H9 (cell line): ENCODE data around the gene P2RX5. TPM values are rescaled to one million over a fixed set of nuclear protein-coding genes. Genes with fewer than 3 reads are reported as not detected.

Source experiments
- DNase-seq: peaks from one replicate; pipeline ENCODE4 v3.0.0-alpha.2; 2017
- H2AFZ ChIP-seq: one replicate; pipeline ENCODE4 v1.6.1; 2013; ENCODE audit warnings: mild to moderate bottlenecking, low read length, control low read depth, moderate library complexity
- H2AK5ac ChIP-seq: 2 replicates; pipeline ENCODE4 v1.6.1; 2013; ENCODE audit warnings: low read length, control low read depth, mixed read lengths; ENCODE audit not compliant: insufficient read length
- H2BK120ac ChIP-seq: one replicate; pipeline ENCODE4 v1.6.1; 2013; ENCODE audit warnings: low read depth, mild to moderate bottlenecking, low read length, control low read depth, inconsistent platforms; ENCODE audit not compliant: poor library complexity, severe bottlenecking
- H2BK12ac ChIP-seq: 2 replicates; pipeline ENCODE4 v1.6.1; 2013; ENCODE audit warnings: low read length, control low read depth, mixed read lengths, low read depth; ENCODE audit not compliant: insufficient read length
- H2BK15ac ChIP-seq: 2 replicates; pipeline ENCODE4 v1.6.1; 2013; ENCODE audit warnings: low read depth, low read length, control low read depth
- H2BK20ac ChIP-seq: one replicate; pipeline ENCODE4 v1.6.1; 2013; ENCODE audit warnings: low read depth, mild to moderate bottlenecking, low read length, control low read depth, inconsistent platforms; ENCODE audit not compliant: poor library complexity, severe bottlenecking
- H2BK5ac ChIP-seq: 2 replicates; pipeline ENCODE4 v1.6.1; 2013; ENCODE audit warnings: low read length, control low read depth, mixed read lengths; ENCODE audit not compliant: insufficient read length
- H3K14ac ChIP-seq: 2 replicates; pipeline ENCODE4 v1.6.1; 2013; ENCODE audit warnings: low read length, control low read depth; ENCODE audit not compliant: insufficient read depth
- H3K18ac ChIP-seq: 2 replicates; pipeline ENCODE4 v1.6.1; 2013; ENCODE audit warnings: low read depth, mild to moderate bottlenecking, mixed read lengths, low read length, control low read depth; ENCODE audit not compliant: insufficient read length
- H3K23ac ChIP-seq: 2 replicates; pipeline ENCODE4 v1.6.1; 2013; ENCODE audit warnings: low read length, control low read depth, mixed read lengths, low read depth; ENCODE audit not compliant: insufficient read length
- H3K23me2 ChIP-seq: 2 replicates; pipeline ENCODE4 v1.6.1; 2013; ENCODE audit warnings: low read depth, mild to moderate bottlenecking, mixed read lengths, low read length, control low read depth; ENCODE audit not compliant: insufficient read length, poor library complexity, severe bottlenecking
- H3K27ac ChIP-seq: 2 replicates; pipeline ENCODE4 v1.5.1; 2013; ENCODE audit warnings: low read length, control low read depth, mixed read lengths, low read depth; ENCODE audit not compliant: insufficient read length
- H3K27me3 ChIP-seq: 2 replicates; pipeline ENCODE4 v1.6.1; 2013; ENCODE audit warnings: low read length, control low read depth, inconsistent platforms; ENCODE audit not compliant: insufficient read depth
- H3K4ac ChIP-seq: 2 replicates; pipeline ENCODE4 v1.6.1; 2013; ENCODE audit warnings: low read depth, mild to moderate bottlenecking, control low read depth, inconsistent platforms, low read length, moderate library complexity
- H3K4me1 ChIP-seq: 2 replicates; pipeline ENCODE4 v1.6.1; 2013; ENCODE audit warnings: low read length, control low read depth, inconsistent platforms; ENCODE audit not compliant: insufficient read depth
- H3K4me2 ChIP-seq: 2 replicates; pipeline ENCODE4 v1.6.1; 2013; ENCODE audit warnings: low read length, control low read depth, mixed read lengths; ENCODE audit not compliant: insufficient read length, insufficient read depth
- H3K56ac ChIP-seq: 2 replicates; pipeline ENCODE4 v1.6.1; 2013; ENCODE audit warnings: low read depth, mild to moderate bottlenecking, mixed read lengths, low read length, control low read depth; ENCODE audit not compliant: insufficient read length
- H3K79me1 ChIP-seq: 2 replicates; pipeline ENCODE4 v1.6.1; 2013; ENCODE audit warnings: low read depth, mild to moderate bottlenecking, moderate library complexity, low read length, control low read depth, inconsistent platforms; ENCODE audit not compliant: insufficient read depth, poor library complexity, severe bottlenecking
- H3K79me2 ChIP-seq: 2 replicates; pipeline ENCODE4 v1.6.1; 2013; ENCODE audit warnings: low read length, control low read depth, inconsistent platforms; ENCODE audit not compliant: insufficient read depth
- H3K9ac ChIP-seq: 2 replicates; pipeline ENCODE4 v1.6.1; 2013; ENCODE audit warnings: low read length, control low read depth, mixed read lengths; ENCODE audit not compliant: insufficient read length; ENCODE audit errors: extremely low read depth
- H3K9me3 ChIP-seq: one replicate; pipeline ENCODE4 v1.6.1; 2013; ENCODE audit warnings: low read depth, low read length, inconsistent platforms; ENCODE audit not compliant: control insufficient read depth
- H3T11ph ChIP-seq: one replicate; pipeline ENCODE4 v1.6.1; 2013; ENCODE audit warnings: mild to moderate bottlenecking, low read length, control low read depth, inconsistent platforms
- H4K20me1 ChIP-seq: one replicate; pipeline ENCODE4 v1.6.1; 2013; ENCODE audit not compliant: control insufficient read depth, insufficient read length, insufficient read depth
- H4K5ac ChIP-seq: 2 replicates; pipeline ENCODE4 v1.6.1; 2013; ENCODE audit warnings: low read depth, mild to moderate bottlenecking, mixed read lengths, low read length, control low read depth; ENCODE audit not compliant: insufficient read length
- H4K8ac ChIP-seq: replicated peaks from 2 replicates; pipeline ENCODE4 v1.6.1; 2013; ENCODE audit warnings: low read length, control low read depth, mixed read lengths, low read depth; ENCODE audit not compliant: insufficient read length
- H4K91ac ChIP-seq: 2 replicates; pipeline ENCODE4 v1.6.1; 2013; ENCODE audit warnings: low read depth, mild to moderate bottlenecking, moderate library complexity, mixed read lengths, low read length, control low read depth; ENCODE audit not compliant: insufficient read length
- H3K27ac Mint-ChIP-seq, 3 experiments: 2 replicates in 2 of 3; 3 replicates in 1 of 3; pipeline ENCODE4 v1.8.0; 2020 to 2021; ENCODE audit warnings: mixed read lengths in 3 of 3, mild to moderate bottlenecking in 1 of 3, moderate library complexity in 1 of 3
- H3K27me3 Mint-ChIP-seq: 2 replicates; pipeline ENCODE4 v1.8.0; 2021; ENCODE audit warnings: low read depth, mild to moderate bottlenecking, moderate library complexity, mixed read lengths
- H3K36me3 Mint-ChIP-seq, 3 experiments: 2 replicates in 2 of 3; 3 replicates in 1 of 3; pipeline ENCODE4 v1.8.0; 2020 to 2021; ENCODE audit warnings: low read depth in 3 of 3, mixed read lengths in 3 of 3; ENCODE audit not compliant: insufficient read depth in 1 of 3
- H3K4me1 Mint-ChIP-seq, 2 experiments: 2 replicates each; pipeline ENCODE4 v1.8.0; 2020; ENCODE audit warnings: mixed read lengths in 2 of 2
- H3K4me3 Mint-ChIP-seq, 2 experiments: 2 replicates in 1 of 2; 3 replicates in 1 of 2; pipeline ENCODE4 v1.8.0; 2020 to 2021; ENCODE audit warnings: mild to moderate bottlenecking in 2 of 2, mixed read lengths in 2 of 2, moderate library complexity in 1 of 2
- H3K9me3 Mint-ChIP-seq, 2 experiments: 2 replicates in 1 of 2; 3 replicates in 1 of 2; pipeline ENCODE4 v1.8.0; 2020; ENCODE audit warnings: mild to moderate bottlenecking in 2 of 2, mixed read lengths in 2 of 2, moderate library complexity in 1 of 2
- WGBS: extraction: QIAGEN DNeasy Blood & Tissue Kit; methylation state at CpG from one replicate; pipeline ENCODE4 v1.1.7; 2013; ENCODE audit warnings: missing lambda C conversion rate, low lambda C conversion rate, mixed read lengths; ENCODE audit not compliant: insufficient read length; ENCODE audit errors: extremely low coverage; 5-methylcytosine and 5-hydroxymethylcytosine counted together
- total RNA-seq: library from RNA; stranded (reverse); gene quantifications from 2 replicates; pipeline ENCODE4 v1.2.1, GENCODE V29; 2021
- TF ChIP-seq, protein P1 (sequence below): fragments of 200-600 bp; sonication (generic); conservative IDR thresholded peaks from 3 replicates; pipeline ENCODE4 v1.8.0; 2021; ENCODE audit warnings: antibody characterized with exemption, mild to moderate bottlenecking

P2RX5 gene
- total RNA-seq, 1 experiment from 2014 or later: 4.7 TPM

DNA sequence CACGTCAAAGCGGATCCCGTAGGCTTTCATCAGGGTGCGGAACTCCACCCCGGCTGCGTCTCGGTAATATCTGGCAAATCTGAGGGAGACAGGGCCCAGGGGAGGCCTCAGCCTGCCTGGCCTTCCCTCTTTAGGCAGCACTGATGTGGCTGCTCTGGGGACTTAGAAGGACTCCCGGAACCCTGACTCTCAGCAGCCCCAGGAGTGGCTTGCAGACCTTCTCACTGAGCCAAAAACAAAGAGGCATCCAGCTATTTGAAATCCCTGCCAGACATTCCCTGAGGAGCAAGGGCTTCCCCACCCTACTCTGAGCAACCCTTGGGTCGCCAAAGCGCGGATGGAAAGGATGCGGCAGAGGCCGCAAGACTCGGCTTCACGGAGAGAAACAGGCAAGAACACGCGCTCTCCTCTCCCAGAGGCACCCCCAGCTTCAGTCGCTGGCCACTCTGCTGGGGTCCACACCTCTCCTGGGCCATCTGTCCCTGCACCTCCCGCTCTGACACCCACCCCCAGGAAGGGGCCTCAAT is 7.9 kb downstream of the P2RX5 start:
- H2AK5ac ChIP-seq: no peak overlapping the region
- H3K27ac ChIP-seq: no peak overlapping the region
- no peak overlapping the region for H3K14ac ChIP-seq
- no peak overlapping the region for H4K8ac ChIP-seq
- H2BK15ac ChIP-seq: no peak overlapping the region
- H3K23me2 ChIP-seq: no peaks in the 10 kb centered on the region
- H4K5ac ChIP-seq: no peak overlapping the region
- no peaks in the 10 kb centered on the region for H3K79me2 ChIP-seq
- Mint-ChIP-seq H3K36me3 (peaks cover 0 to 4% (median 0%) of the 10 kb centered on the region in 3 experiments; a peak in 1 of 7 replicates), H3K27me3 (no peaks in the 10 kb centered on the region), H3K4me3 (peak overlapping the region in 1 of 2 experiments; percentile 42; a peak in 1 of 5 replicates), H3K4me1 (peaks cover 0 to 17% of the 10 kb centered on the region in 2 experiments; a peak in 3 of 4 replicates), H3K9me3 (no peaks in the 10 kb centered on the region; a peak in 2 of 5 replicates), H3K27ac (peak overlapping the region in 1 of 3 experiments; percentile 45; a peak in 1 of 7 replicates)
- no peaks in the 10 kb centered on the region for H3K27me3 ChIP-seq
- no peak overlapping the region for H3K9ac ChIP-seq
- no peak overlapping the region for H3K18ac ChIP-seq
- no peak overlapping the region for H2BK20ac ChIP-seq
- no CpG with 5 or more reads among the region's 19 CpGs for WGBS
- no peak overlapping the region for H3K4me2 ChIP-seq
- H2BK12ac ChIP-seq: no peak overlapping the region
- no peak overlapping the region for H2BK5ac ChIP-seq
- H3K4ac ChIP-seq: no peak overlapping the region
- H4K20me1 ChIP-seq: peaks cover 3% of the 10 kb centered on the region
- no peak overlapping the region for H4K91ac ChIP-seq
- H3K9me3 ChIP-seq: no peaks in the 10 kb centered on the region
- no peaks in the 10 kb centered on the region for H3K4me1 ChIP-seq
- H2BK120ac ChIP-seq: no peak overlapping the region
- no peak overlapping the region for H3K56ac ChIP-seq
- no peak overlapping the region for H3T11ph ChIP-seq
- no peak overlapping the region for H2AFZ ChIP-seq
- H3K79me1 ChIP-seq: no peaks in the 10 kb centered on the region
- H3K23ac ChIP-seq: no peak overlapping the region
- TF ChIP-seq, protein P1, sequence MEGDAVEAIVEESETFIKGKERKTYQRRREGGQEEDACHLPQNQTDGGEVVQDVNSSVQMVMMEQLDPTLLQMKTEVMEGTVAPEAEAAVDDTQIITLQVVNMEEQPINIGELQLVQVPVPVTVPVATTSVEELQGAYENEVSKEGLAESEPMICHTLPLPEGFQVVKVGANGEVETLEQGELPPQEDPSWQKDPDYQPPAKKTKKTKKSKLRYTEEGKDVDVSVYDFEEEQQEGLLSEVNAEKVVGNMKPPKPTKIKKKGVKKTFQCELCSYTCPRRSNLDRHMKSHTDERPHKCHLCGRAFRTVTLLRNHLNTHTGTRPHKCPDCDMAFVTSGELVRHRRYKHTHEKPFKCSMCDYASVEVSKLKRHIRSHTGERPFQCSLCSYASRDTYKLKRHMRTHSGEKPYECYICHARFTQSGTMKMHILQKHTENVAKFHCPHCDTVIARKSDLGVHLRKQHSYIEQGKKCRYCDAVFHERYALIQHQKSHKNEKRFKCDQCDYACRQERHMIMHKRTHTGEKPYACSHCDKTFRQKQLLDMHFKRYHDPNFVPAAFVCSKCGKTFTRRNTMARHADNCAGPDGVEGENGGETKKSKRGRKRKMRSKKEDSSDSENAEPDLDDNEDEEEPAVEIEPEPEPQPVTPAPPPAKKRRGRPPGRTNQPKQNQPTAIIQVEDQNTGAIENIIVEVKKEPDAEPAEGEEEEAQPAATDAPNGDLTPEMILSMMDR: no peak
- DNase-seq: no peak
